Caco-2 (cell line): ENCODE measurements around the gene USO1. TPM values are rescaled to one million over a fixed set of nuclear protein-coding genes. Genes with fewer than 3 reads are reported as not detected.

Experiments
- BruUV-seq: library from RNA; stranded (reverse); fragments of 400-500 nt; replicated peaks from 2 replicates; lab custom pipeline; 2021; lab: Mats Ljungman, UMichigan
- CTCF ChIA-PET: fragments of 300-600 bp; sonication (Branson Sonifier 250); formaldehyde crosslinking; loops from one replicate; lab custom pipeline; 2022; ENCODE audit warnings: antibody characterized with exemption; lab: Charles Lee
- POLR2A ChIA-PET: fragments of 300-600 bp; sonication (Branson Sonifier 250); formaldehyde crosslinking; loops from one replicate; lab custom pipeline; 2022; ENCODE audit warnings: antibody characterized with exemption; lab: Charles Lee
- DNase-seq, 2 experiments: peaks; one replicate each; pipeline versions ENCODE4 v3.0.0 to v3.0.0-alpha.2; 2020 to 2022
- H3K27me3 ChIP-seq: replicated peaks from 2 replicates; pipeline ENCODE4 v1.6.0; 2011; ENCODE audit warnings: low read length; ENCODE audit not compliant: control insufficient read depth, insufficient read depth
- H3K36me3 ChIP-seq: 2 replicates; pipeline ENCODE4 v1.5.1; 2011; ENCODE audit warnings: low read length; ENCODE audit not compliant: control insufficient read depth, insufficient read depth
- H3K4me1 ChIP-seq: fragments of 250-450 bp; sonication (Bioruptor Pico); 2 replicates; pipeline ENCODE4 v1.5.1; 2020; ENCODE audit warnings: mild to moderate bottlenecking
- H3K4me3 ChIP-seq: 2 replicates; pipeline ENCODE4 v1.5.1; 2011; ENCODE audit warnings: low read depth, mild to moderate bottlenecking, control low read depth, low read length
- H3K9me3 ChIP-seq: fragments of 250-450 bp; sonication (Bioruptor Pico); 2 replicates; pipeline ENCODE4 v1.5.1; 2020; ENCODE audit warnings: mild to moderate bottlenecking, moderate library complexity
- H3K27ac Mint-ChIP-seq: one replicate; pipeline ENCODE4 v1.8.0; 2022; ENCODE audit warnings: mixed read lengths; ENCODE audit not compliant: unreplicated experiment
- H3K27me3 Mint-ChIP-seq: one replicate; pipeline ENCODE4 v1.8.0; 2022; ENCODE audit warnings: mixed read lengths; ENCODE audit not compliant: insufficient read depth, unreplicated experiment
- H3K36me3 Mint-ChIP-seq: one replicate; pipeline ENCODE4 v1.8.0; 2022; ENCODE audit warnings: mild to moderate bottlenecking, mixed read lengths; ENCODE audit not compliant: insufficient read depth, unreplicated experiment
- H3K4me1 Mint-ChIP-seq: one replicate; pipeline ENCODE4 v1.8.0; 2022; ENCODE audit warnings: low read depth, mixed read lengths; ENCODE audit not compliant: unreplicated experiment
- H3K4me3 Mint-ChIP-seq: one replicate; pipeline ENCODE4 v1.8.0; 2022; ENCODE audit warnings: mild to moderate bottlenecking, moderate library complexity, mixed read lengths; ENCODE audit not compliant: unreplicated experiment
- H3K9me3 Mint-ChIP-seq: one replicate; pipeline ENCODE4 v1.8.0; 2022; ENCODE audit warnings: mixed read lengths; ENCODE audit not compliant: unreplicated experiment
- CTCF ChIP-seq, 2 experiments: fragments of 200-600 bp in 1 of 2; IDR thresholded peaks; 1 replicate in 1 of 2; 2 replicates in 1 of 2; pipeline versions ENCODE4 v1.5.1 to v1.8.0; 2011 to 2022; ENCODE audit warnings: antibody characterized with exemption in 1 of 2, control low read depth in 1 of 2, inconsistent platforms in 1 of 2, low read depth in 1 of 2, low read length in 1 of 2, mild to moderate bottlenecking in 1 of 2, moderate library complexity in 1 of 2; ENCODE audit not compliant: insufficient read depth in 1 of 2, severe bottlenecking in 1 of 2, unreplicated experiment in 1 of 2
- intact Hi-C: fragments of 100-400 bp; cut with micrococcal nuclease; formaldehyde crosslinking; loops from one replicate; pipeline ENCODE4 v1.10.0; 2022; ENCODE audit not compliant: unreplicated experiment
- total RNA-seq: library from RNA; stranded (reverse); gene quantifications from 2 replicates; pipeline ENCODE4 v1.2.3, GENCODE V29; 2022

USO1 gene
- total RNA-seq, 1 experiment from 2014 or later, result 59.7 TPM

GRCh38 chr4:75735525-75735924, 11.1 kb downstream of the USO1 start:
- CTCF ChIA-PET, result no interaction called here
- Mint-ChIP-seq H3K4me3 (no peak overlapping the region), H3K9me3 (peaks cover 9% of the 10 kb centered on the region), H3K36me3 (peaks cover 6% of the 10 kb centered on the region), H3K27ac (no peak overlapping the region), H3K27me3 (no peaks in the 10 kb centered on the region), H3K4me1 (no peaks in the 10 kb centered on the region)
- Histone ChIP-seq H3K4me3 (no peak overlapping the region), H3K27me3 (no peaks in the 10 kb centered on the region), H3K9me3 (no peaks in the 10 kb centered on the region), H3K4me1 (no peaks in the 10 kb centered on the region), H3K36me3 (no peaks in the 10 kb centered on the region)
- DNase-seq, result no peak
- intact Hi-C loops, result no loop called here
- BruUV-seq, result no TSS peak
- TF ChIP-seq CTCF (IDR thresholded peaks at IDR 0.05; ENCODE audit: insufficient read depth in 1 of 2, low read depth in 1 of 2, low read length in 1 of 2, severe bottlenecking in 1 of 2, unreplicated experiment in 1 of 2), result no peak
- POLR2A ChIA-PET, result no interaction called here

GRCh38 chr4:75736862-75737261, 12.5 kb downstream of the USO1 start:
- Histone ChIP-seq H3K4me3 (no peak overlapping the region), H3K9me3 (no peaks in the 10 kb centered on the region), H3K27me3 (no peaks in the 10 kb centered on the region), H3K4me1 (no peaks in the 10 kb centered on the region), H3K36me3 (no peaks in the 10 kb centered on the region)
- H3K4me3 Mint-ChIP-seq, result no peak overlapping the region
- no peak overlapping the region for H3K27ac Mint-ChIP-seq
- POLR2A ChIA-PET, result no interaction called here
- no TSS peak for BruUV-seq
- H3K4me1 Mint-ChIP-seq, result no peaks in the 10 kb centered on the region
- H3K9me3 Mint-ChIP-seq, result peaks cover 9% of the 10 kb centered on the region
- peaks cover 6% of the 10 kb centered on the region for H3K36me3 Mint-ChIP-seq
- intact Hi-C loops, result no loop called here
- H3K27me3 Mint-ChIP-seq, result no peaks in the 10 kb centered on the region
- no peak for DNase-seq
- CTCF ChIA-PET, result interaction anchor here (0.8 kb wide), 1 partner anchor 14 kb away, joined by 3 read pairs; no protein-coding TSS in a partner anchor
- TF ChIP-seq CTCF (IDR thresholded peaks at IDR 0.05; ENCODE audit: insufficient read depth in 1 of 2, low read depth in 1 of 2, low read length in 1 of 2, severe bottlenecking in 1 of 2, unreplicated experiment in 1 of 2), result no peak

- ChIA-PET POLR2A (no interaction called here), CTCF (interaction anchor here (0.8 kb wide), 1 partner anchor 14 kb away, joined by 3 read pairs; no protein-coding TSS in a partner anchor)
- H3K36me3 ChIP-seq, result no peaks in the 10 kb centered on the region
- H3K27me3 ChIP-seq, result no peaks in the 10 kb centered on the region
- H3K4me1 ChIP-seq, result no peaks in the 10 kb centered on the region
- Mint-ChIP-seq H3K4me3 (no peak overlapping the region), H3K36me3 (peaks cover 6% of the 10 kb centered on the region), H3K27me3 (no peaks in the 10 kb centered on the region), H3K27ac (no peak overlapping the region), H3K9me3 (peaks cover 9% of the 10 kb centered on the region), H3K4me1 (no peaks in the 10 kb centered on the region)
- TF ChIP-seq CTCF (IDR thresholded peaks at IDR 0.05; ENCODE audit: insufficient read depth in 1 of 2, low read depth in 1 of 2, low read length in 1 of 2, severe bottlenecking in 1 of 2, unreplicated experiment in 1 of 2), result no peak
- H3K4me3 ChIP-seq, result no peak overlapping the region
- no peak for DNase-seq
- intact Hi-C loops, result no loop called here
- H3K9me3 ChIP-seq, result no peaks in the 10 kb centered on the region
- no TSS peak for BruUV-seq
Measured at GRCh38 chr4:75737398-75737797, 13.0 kb downstream of the USO1 start.
